Stimulated activated memory B cell treated with anti-CD40 and anti-IgM and Interleukin-4, amounts not matched to agents 10 μg/mL and 1 μg/mL and 100 μg/mL, for 72 hours (primary cell): ENCODE measurements around the gene ELL.

Experiments used
- ATAC-seq: fragments of 150-1000 bp; cut with Tn5 transposase; 2 replicates; pipeline ENCODE4 v1.10.0; 2021
- H3K27ac Mint-ChIP-seq: one replicate; pipeline ENCODE4 v1.8.0; 2022; ENCODE audit warnings: mild to moderate bottlenecking, mixed read lengths
- H3K27me3 Mint-ChIP-seq: one replicate; pipeline ENCODE4 v1.8.0; 2022; ENCODE audit warnings: mixed read lengths
- H3K36me3 Mint-ChIP-seq: one replicate; pipeline ENCODE4 v1.8.0; 2022; ENCODE audit warnings: mixed read lengths
- H3K4me1 Mint-ChIP-seq: one replicate; pipeline ENCODE4 v1.8.0; 2022; ENCODE audit warnings: mixed read lengths
- H3K4me3 Mint-ChIP-seq: one replicate; pipeline ENCODE4 v1.8.0; 2022; ENCODE audit warnings: mild to moderate bottlenecking, moderate library complexity, mixed read lengths
- H3K9me3 Mint-ChIP-seq: one replicate; pipeline ENCODE4 v1.8.0; 2022; ENCODE audit warnings: mixed read lengths

The ELL gene

DNA sequence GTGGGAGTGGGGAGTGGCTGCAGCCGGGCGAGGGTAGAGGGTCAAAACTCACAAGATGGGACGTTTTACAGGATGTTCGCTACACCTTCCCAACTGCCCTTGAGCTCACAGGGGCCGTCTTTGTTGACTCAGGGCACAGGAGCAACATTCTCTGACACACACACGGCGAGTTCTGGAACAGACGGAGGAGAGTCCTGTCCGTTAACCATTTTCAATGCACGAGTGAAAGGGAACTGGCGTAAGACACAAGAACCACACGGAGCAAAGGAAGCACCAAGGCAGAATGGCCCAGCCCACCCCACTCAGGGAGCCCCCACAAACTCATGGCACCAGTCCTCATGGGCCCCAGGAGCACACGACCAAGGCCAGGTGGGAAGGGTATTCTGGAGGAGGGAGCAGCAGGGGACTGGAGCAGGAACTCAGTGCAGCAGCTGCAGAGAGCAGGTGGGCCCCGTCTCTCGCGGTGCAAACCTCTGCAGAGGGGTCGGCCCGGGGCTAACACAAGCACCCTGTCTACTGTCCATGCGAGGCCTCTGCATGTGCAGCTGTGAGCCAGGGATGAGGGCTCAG is 46.0 kb downstream of the ELL start:
- Mint-ChIP-seq H3K36me3 (peaks cover 13% of the 10 kb centered on the region), H3K27ac (no peak overlapping the region), H3K27me3 (no peaks in the 10 kb centered on the region), H3K4me1 (peaks cover 62% of the 10 kb centered on the region), H3K4me3 (no peak overlapping the region), H3K9me3 (no peaks in the 10 kb centered on the region)
- ATAC-seq = no peak

DNA sequence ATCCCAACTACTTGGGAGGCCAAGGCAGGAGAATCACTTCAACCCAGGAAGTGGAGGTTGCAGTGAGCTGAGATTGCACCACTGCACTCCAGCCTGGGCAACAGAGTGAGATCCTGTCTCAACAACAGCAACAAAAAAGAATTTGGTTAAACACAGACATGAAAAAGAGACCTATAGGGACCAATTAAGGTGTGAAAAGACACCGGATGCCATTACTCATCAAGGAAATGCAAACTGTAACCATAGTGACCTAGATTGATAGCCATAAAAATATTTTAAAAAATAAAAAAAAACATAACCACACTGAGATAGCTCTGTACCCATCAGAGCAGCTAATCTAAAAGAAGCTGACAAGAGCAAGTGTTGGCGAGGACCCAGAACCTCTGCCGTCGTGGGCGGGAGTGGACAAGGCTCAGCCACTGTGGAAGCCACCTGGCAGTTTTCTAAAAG is 46.8 kb downstream of the ELL start:
- H3K4me1 Mint-ChIP-seq = peaks cover 60% of the 10 kb centered on the region
- H3K36me3 Mint-ChIP-seq = peaks cover 13% of the 10 kb centered on the region
- ATAC-seq = no peak
- H3K27me3 Mint-ChIP-seq = no peaks in the 10 kb centered on the region
- H3K27ac Mint-ChIP-seq = no peak overlapping the region
- H3K9me3 Mint-ChIP-seq = no peaks in the 10 kb centered on the region
- no peak overlapping the region for H3K4me3 Mint-ChIP-seq

DNA sequence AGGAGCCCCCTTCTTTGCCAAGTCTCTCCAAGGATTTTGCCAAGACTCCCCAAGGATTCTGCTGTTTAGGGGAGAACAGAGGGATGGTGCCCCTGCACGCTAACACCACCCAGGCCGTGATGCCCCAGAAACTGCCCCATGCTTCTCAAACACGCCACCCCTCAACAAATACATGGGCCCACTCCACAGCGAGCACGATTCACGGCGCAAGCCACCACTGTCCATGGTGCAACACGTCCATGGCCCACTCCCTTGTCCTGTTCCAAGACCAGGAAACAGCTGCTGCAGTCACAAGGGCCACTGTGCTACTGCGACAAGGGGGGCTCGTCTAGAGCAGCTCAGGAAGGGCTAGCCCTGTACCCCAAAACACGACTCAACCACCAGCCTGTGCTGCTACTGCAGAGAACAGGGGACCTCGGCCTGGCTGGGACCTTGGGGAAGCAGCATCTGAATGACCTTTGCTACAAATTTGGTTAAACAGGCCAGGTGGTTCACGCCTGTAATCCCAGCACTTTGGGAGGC is 47.4 kb downstream of the ELL start:
- Mint-ChIP-seq H3K36me3 (peaks cover 13% of the 10 kb centered on the region), H3K4me1 (peaks cover 58% of the 10 kb centered on the region)

DNA sequence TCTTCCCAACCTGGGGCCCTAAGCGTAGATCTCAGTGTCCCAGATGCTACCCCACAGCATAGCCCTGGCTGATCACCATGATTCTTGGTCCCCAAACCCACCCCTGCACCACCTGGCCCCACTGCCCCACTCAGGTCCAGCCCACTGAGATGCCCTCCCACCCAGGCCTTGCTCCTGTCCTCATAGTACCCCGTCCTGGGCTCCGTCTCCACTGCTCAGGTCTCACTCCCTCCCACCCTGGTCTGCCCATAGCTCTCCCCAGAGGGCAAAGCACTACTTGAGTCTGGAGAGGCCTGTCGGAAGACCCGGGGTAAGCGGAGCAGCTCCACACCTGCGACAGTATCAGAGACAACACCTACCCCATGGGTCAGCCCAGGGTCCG is 48.2 kb downstream of the ELL start:
- no peak for ATAC-seq
- Mint-ChIP-seq H3K36me3 (peaks cover 13% of the 10 kb centered on the region), H3K4me3 (no peak overlapping the region), H3K4me1 (peaks cover 50% of the 10 kb centered on the region), H3K27me3 (no peaks in the 10 kb centered on the region), H3K9me3 (no peaks in the 10 kb centered on the region), H3K27ac (no peak overlapping the region)

More for the DNA sequence above, 47.4 kb downstream of the ELL start:
- H3K27me3 Mint-ChIP-seq = no peaks in the 10 kb centered on the region
- no peak overlapping the region for H3K27ac Mint-ChIP-seq
- H3K9me3 Mint-ChIP-seq = no peaks in the 10 kb centered on the region
- no peak overlapping the region for H3K4me3 Mint-ChIP-seq
- no peak for ATAC-seq

DNA sequence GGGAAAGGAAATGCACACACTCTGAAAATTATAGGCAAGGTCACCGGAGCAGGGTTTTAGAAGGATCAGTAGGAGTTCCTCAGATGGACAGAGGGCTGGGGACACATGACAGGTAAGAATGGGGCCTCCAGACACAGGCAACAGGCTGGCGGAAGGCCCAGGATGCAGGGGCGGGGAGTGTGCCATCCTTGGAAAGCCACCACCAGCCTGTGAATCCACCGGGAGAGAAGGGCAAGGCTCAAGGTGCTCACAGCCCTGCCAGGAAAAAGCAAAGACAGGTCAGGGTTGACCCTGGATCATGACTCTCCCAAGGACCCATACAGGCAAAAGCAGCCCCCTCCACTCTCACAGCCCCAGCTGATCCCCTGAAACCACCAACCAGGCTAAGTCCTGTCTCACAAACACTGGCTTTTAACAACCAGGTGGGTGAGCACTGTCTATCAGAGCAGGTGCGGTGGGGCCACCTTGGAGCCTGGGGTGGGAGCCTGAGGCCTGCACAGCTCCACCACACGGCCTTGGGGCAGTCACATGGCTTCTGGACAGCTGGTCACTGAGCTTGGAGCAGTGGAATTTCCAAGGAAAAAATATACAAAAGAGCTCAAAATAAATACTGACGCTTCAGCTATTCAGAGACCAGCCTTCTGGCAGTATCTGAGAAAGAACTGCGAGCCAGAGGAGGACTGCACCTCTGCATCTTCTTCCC is 48.7 kb downstream of the ELL start:
- ATAC-seq = no peak
- Mint-ChIP-seq H3K27ac (no peak overlapping the region), H3K4me3 (no peak overlapping the region), H3K4me1 (peaks cover 48% of the 10 kb centered on the region), H3K9me3 (no peaks in the 10 kb centered on the region), H3K36me3 (peaks cover 13% of the 10 kb centered on the region), H3K27me3 (no peaks in the 10 kb centered on the region)

DNA sequence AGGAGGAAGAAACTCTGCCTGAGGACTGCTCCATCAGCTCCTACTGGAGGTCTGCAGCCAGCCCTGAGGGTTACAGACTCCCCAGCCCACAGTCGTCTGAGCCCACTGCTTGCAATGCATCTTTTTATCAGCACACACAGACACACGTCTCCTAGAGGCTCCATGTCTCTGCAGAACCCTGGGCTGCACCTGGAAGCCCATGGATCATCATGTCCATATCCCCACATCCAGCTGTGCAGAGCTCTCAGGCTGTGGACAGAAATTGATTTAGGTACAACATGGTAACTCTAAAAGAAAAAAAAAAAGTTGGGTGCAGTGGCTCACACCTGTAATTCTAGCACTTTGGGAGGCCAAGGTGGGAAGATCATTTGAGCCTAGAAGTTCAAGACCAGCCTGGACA is 51.1 kb downstream of the ELL start:
- no peaks in the 10 kb centered on the region for H3K9me3 Mint-ChIP-seq
- ATAC-seq = no peak

DNA sequence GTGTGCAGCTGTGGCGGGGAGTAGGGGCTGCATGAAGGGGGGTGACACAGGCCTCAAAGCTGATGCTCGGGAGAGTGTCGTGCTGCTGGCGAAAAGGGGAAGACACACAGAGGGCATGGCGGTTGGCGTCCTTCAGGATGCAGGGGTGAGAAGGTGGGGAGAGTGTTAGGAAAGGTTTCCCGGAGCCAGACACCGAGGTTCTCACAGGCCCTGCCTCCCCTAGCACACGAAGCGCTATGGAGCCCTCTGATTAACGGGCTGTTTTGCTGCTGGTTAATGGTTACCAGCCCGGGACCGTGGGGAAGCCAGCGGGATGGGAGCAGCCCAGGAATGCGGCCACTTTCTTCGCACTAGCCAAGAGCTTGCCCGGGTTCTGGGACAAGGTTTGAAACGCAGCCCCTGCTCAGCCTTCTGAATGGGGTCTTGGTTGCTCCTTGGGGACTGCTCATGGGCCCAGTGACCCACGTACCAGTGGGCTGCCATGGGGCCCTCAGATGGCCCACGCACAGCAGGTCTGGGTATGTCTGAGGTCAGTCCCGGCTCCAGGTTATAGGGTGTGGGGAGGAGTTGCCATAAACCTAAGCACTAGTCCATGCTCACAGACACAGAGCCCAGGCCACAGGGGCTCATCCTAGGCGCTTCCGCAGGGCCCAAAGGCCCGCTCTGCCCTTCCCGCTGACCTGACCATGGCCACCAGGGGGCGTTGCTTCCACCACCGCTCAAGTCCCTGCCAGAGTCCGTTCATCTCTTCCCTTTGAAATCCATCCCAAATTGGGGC is 52.6 kb downstream of the ELL start:
- H3K27ac Mint-ChIP-seq = no peak overlapping the region
- no peaks in the 10 kb centered on the region for H3K9me3 Mint-ChIP-seq
- peaks cover 11% of the 10 kb centered on the region for H3K36me3 Mint-ChIP-seq
- no peak for ATAC-seq
- peaks cover 24% of the 10 kb centered on the region for H3K4me1 Mint-ChIP-seq
- no peak overlapping the region for H3K4me3 Mint-ChIP-seq
- no peaks in the 10 kb centered on the region for H3K27me3 Mint-ChIP-seq

More for the DNA sequence above, 51.1 kb downstream of the ELL start:
- no peak overlapping the region for H3K4me3 Mint-ChIP-seq
- H3K27me3 Mint-ChIP-seq = no peaks in the 10 kb centered on the region
- H3K4me1 Mint-ChIP-seq = peaks cover 32% of the 10 kb centered on the region
- peaks cover 6% of the 10 kb centered on the region for H3K36me3 Mint-ChIP-seq
- H3K27ac Mint-ChIP-seq = no peak overlapping the region

DNA sequence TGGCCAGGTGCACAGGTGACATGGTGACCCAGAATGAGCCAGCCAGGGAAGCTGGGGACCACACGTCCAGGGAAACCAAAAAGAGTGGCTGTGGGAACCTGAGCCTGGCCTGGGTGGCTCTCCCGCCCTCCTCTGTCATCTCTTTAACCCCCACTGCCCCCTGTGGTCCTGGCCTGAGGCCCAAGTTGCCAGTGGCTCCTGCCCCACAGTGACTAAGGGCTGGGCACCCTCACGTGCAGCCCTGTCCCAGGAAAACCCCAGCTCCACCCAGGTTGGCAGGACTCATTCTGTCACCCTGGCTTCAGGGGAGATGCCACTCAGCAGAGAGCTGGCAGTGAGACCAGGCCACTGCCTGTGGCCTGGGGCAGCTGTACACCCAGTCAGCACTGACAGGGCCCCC is 53.4 kb downstream of the ELL start:
- peaks cover 17% of the 10 kb centered on the region for H3K4me1 Mint-ChIP-seq
- ATAC-seq = no peak
- H3K36me3 Mint-ChIP-seq = peaks cover 14% of the 10 kb centered on the region
- peak overlapping the region; percentile 1 for H3K27ac Mint-ChIP-seq
- H3K4me3 Mint-ChIP-seq = no peak overlapping the region
- H3K9me3 Mint-ChIP-seq = no peaks in the 10 kb centered on the region
- no peaks in the 10 kb centered on the region for H3K27me3 Mint-ChIP-seq

DNA sequence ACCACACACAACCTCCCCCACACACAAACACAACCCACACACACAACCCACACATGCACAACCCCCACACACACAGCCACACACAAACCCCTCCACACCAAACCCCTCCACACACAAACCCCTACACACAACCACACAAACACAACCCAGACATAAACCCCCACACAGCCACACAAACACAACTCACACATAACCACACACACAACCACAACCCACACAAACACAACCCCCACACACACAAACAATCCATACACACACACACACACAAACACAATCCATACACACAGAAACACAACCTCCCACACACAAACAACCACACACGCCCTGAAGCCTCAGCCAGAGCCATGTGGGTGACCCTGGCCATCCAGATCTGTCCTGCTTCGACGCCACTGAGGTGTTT is 53.9 kb downstream of the ELL start:
- no peaks in the 10 kb centered on the region for H3K27me3 Mint-ChIP-seq
- no peak for ATAC-seq
- no peaks in the 10 kb centered on the region for H3K9me3 Mint-ChIP-seq
- peak overlapping the region; percentile 1 for H3K27ac Mint-ChIP-seq
- no peak overlapping the region for H3K4me3 Mint-ChIP-seq
- peaks cover 17% of the 10 kb centered on the region for H3K4me1 Mint-ChIP-seq
- H3K36me3 Mint-ChIP-seq = peaks cover 14% of the 10 kb centered on the region

DNA sequence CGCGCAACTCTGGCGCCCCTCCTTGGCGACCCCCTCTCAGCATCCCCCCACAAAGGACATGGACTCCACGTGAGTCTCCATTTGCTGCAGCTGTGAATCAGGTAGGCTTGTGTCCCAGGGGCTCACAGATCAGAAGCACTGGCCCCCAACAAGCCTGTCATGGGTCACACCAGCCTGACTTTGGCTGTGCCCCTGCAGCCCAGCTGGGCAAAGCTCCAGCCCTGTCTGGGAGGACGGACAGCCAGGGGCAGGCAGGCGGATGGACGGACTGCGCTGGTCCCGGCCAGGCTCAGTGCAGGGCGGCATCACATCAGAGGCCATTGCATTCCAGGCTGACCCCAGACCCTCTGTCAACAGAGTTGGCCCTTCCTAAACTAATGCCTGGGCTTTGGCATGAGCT is 55.5 kb downstream of the ELL start:
- Mint-ChIP-seq H3K4me3 (no peak overlapping the region), H3K4me1 (peaks cover 22% of the 10 kb centered on the region), H3K9me3 (no peaks in the 10 kb centered on the region), H3K27ac (no peak overlapping the region), H3K36me3 (peaks cover 22% of the 10 kb centered on the region), H3K27me3 (no peaks in the 10 kb centered on the region)
- ATAC-seq = no peak

DNA sequence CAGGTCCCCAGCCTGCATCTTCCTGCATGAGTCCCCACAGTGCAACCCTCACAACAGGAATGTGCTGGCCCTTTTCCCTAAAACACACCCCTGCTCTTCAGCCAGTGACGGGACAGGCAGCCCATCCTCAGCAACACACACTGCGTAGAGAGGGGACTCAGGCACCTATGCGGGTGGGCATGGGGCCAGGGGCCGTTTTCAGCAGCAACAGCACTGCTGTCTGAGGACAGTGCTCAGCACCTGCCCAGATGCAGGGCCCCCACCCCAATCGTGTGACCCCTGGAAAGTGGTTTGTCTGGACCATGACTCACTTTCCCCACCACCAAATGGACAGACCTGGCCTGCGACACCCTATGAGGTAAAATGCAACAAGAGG is 55.9 kb downstream of the ELL start:
- H3K9me3 Mint-ChIP-seq = no peaks in the 10 kb centered on the region
- no peaks in the 10 kb centered on the region for H3K27me3 Mint-ChIP-seq
- no peak overlapping the region for H3K27ac Mint-ChIP-seq
- no peak for ATAC-seq
- peaks cover 24% of the 10 kb centered on the region for H3K36me3 Mint-ChIP-seq
- H3K4me1 Mint-ChIP-seq = peaks cover 22% of the 10 kb centered on the region
- no peak overlapping the region for H3K4me3 Mint-ChIP-seq

DNA sequence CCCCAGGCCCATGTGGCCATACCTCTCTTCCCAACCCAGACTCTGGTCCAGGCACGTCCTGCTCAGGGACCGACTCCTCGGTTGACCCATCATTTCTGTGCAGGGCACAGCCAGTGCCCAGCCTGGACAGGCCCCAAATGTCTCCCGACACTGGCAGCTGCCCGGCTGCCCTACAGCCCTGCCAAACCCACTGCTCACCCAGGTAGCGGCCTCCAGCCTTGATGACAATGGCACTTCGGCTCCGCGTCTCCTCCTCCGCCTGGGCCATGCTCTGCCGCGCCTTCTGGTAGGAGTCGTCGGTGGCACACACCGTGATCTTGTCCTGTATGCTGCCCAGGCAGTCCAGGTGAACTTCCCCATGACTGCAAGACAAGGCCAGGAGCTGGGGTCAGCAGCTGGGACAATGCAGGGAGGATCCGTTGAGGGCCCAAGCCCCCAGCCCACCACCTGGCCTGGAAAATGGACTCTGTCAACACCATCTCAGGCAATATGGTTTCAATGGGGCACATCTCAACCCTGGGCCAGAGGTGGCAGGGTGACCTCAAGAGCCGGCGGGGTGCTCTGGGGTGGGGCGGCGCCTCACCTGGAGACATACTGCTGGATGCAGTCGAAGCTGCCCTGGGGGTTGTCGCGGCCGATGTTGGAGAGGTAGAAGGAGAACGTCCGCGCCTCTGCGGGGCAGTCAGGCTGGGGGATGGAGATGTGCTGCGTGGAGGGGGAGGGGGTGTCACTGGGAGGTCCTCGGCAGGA is 56.5 kb downstream of the ELL start:
- peaks cover 29% of the 10 kb centered on the region for H3K36me3 Mint-ChIP-seq
- H3K27me3 Mint-ChIP-seq = no peaks in the 10 kb centered on the region
- no peaks in the 10 kb centered on the region for H3K9me3 Mint-ChIP-seq
- H3K4me3 Mint-ChIP-seq = no peak overlapping the region
- peaks cover 20% of the 10 kb centered on the region for H3K4me1 Mint-ChIP-seq
- ATAC-seq = no peak
- no peak overlapping the region for H3K27ac Mint-ChIP-seq

DNA sequence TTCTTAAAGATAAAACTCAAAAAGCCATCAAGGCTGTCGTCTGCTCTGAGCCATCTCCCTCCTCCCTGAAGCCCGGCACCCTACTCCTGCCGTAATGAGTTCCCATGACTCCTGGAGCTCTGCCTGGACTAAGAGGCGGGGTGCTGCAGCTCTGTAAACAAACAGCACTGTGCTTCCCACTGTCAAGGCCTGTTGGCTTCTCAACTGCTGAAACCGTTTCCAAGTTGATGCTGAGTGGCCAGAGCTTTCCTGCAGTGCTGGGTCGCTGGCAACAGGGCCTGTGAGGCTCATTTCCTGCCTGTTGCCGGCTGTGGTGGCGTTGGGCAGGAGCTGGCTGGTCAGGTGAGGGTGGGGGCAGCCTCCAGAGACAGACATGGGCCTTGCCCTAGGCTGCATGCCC is 57.2 kb downstream of the ELL start:
- Mint-ChIP-seq H3K9me3 (no peaks in the 10 kb centered on the region), H3K27ac (no peak overlapping the region), H3K36me3 (peaks cover 32% of the 10 kb centered on the region), H3K4me3 (no peak overlapping the region), H3K27me3 (no peaks in the 10 kb centered on the region), H3K4me1 (peaks cover 13% of the 10 kb centered on the region)
- no peak for ATAC-seq

DNA sequence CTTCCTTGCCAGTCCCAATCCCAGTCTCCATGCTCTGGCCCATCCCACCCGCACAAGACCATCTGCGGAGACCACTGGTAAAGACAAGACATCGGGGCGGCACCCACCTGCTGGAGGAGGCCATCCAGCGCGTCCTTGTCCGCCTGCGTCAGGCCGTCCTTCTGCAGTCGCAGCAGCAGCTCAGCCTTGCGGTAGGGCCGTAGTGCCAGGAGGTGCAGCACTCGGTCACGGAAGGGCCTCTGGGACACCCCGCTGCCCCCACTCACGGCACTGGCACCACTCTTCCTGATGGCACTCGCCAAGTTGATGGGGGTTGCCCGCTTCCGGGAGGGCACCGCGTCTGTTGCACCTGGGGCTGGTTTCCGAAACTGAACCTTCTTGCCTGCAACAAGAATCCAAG is 60.4 kb downstream of the ELL start:
- H3K4me3 Mint-ChIP-seq = no peak overlapping the region
- H3K9me3 Mint-ChIP-seq = no peaks in the 10 kb centered on the region
- no peak for ATAC-seq
- H3K36me3 Mint-ChIP-seq = peaks cover 56% of the 10 kb centered on the region
- H3K27ac Mint-ChIP-seq = no peak overlapping the region
- peaks cover 5% of the 10 kb centered on the region for H3K4me1 Mint-ChIP-seq
- no peaks in the 10 kb centered on the region for H3K27me3 Mint-ChIP-seq

DNA sequence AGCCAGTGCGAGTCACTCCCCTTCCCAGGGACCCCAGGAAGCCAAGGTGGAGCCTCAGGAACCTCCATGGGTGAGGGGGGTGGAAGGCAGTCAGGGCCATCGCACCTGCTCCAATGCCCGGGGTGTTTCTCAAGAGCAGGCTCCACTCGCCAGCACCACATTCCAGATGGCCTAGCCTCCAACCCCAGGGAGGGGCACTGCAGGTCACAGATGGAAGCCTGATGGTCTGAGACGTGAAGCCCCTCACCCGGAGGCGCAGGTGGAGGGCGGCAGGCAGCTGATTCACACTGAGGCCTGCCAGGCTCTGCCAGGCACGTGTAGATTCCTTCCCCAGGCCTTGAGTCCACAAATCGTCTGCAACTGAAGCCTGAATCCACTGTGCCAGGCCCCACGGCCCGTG is 61.0 kb downstream of the ELL start:
- H3K27me3 Mint-ChIP-seq = no peaks in the 10 kb centered on the region
- H3K36me3 Mint-ChIP-seq = peaks cover 62% of the 10 kb centered on the region
- peaks cover 5% of the 10 kb centered on the region for H3K4me1 Mint-ChIP-seq
- no peaks in the 10 kb centered on the region for H3K9me3 Mint-ChIP-seq
- H3K4me3 Mint-ChIP-seq = no peak overlapping the region
- no peak overlapping the region for H3K27ac Mint-ChIP-seq
- ATAC-seq = no peak
